Stimulated activated naive CD8-positive, alpha-beta T cell treated with anti-CD3 and anti-CD28 coated beads, Interleukin-15, amount 100 ng/mL, for 72 hours (primary cell): ENCODE measurements around the gene OPRM1.

Experiments
- ATAC-seq: fragments of 150-1000 bp; cut with Tn5 transposase; 2 replicates; pipeline ENCODE4 v1.10.0; 2021; ENCODE audit warnings: mild to moderate bottlenecking, moderate library complexity
- DNase-seq, 2 donors: peaks; one replicate each; pipeline ENCODE4 v3.0.0; 2021 to 2022
- H3K27ac Mint-ChIP-seq, 2 donors: one replicate each; pipeline ENCODE4 v1.8.0; 2022; ENCODE audit warnings: mild to moderate bottlenecking in 2 of 2, mixed read lengths in 2 of 2, moderate library complexity in 2 of 2
- H3K27me3 Mint-ChIP-seq: one replicate; pipeline ENCODE4 v1.8.0; 2022; ENCODE audit warnings: mixed read lengths
- H3K4me1 Mint-ChIP-seq: one replicate; pipeline ENCODE4 v1.8.0; 2022; ENCODE audit warnings: mild to moderate bottlenecking, mixed read lengths
- H3K4me3 Mint-ChIP-seq, 2 donors: one replicate each; pipeline ENCODE4 v1.8.0; 2022; ENCODE audit warnings: mild to moderate bottlenecking in 2 of 2, mixed read lengths in 2 of 2, moderate library complexity in 1 of 2
- H3K9me3 Mint-ChIP-seq, 2 donors: one replicate each; pipeline ENCODE4 v1.8.0; 2022; ENCODE audit warnings: mixed read lengths in 2 of 2

The OPRM1 gene

GRCh38 chr6:154039231-154039842, at the start of gene OPRM1:
TSS of gene OPRM1 (plus strand) at chr6:154039240. CDS start at chr6:154039545, 305 bp downstream.
- Mint-ChIP-seq H3K27me3 (peaks cover 34% of the 10 kb centered on the region), H3K4me1 (no peaks in the 10 kb centered on the region), H3K27ac (no peak within 1 kb of the TSS), H3K9me3 (peaks cover 0 to 15% of the 10 kb centered on the region in 2 donors), H3K4me3 (no peak within 1 kb of the TSS)
- ATAC-seq (peak; percentile 58), DNase-seq (peak; percentile 25 to 30)

DNA sequence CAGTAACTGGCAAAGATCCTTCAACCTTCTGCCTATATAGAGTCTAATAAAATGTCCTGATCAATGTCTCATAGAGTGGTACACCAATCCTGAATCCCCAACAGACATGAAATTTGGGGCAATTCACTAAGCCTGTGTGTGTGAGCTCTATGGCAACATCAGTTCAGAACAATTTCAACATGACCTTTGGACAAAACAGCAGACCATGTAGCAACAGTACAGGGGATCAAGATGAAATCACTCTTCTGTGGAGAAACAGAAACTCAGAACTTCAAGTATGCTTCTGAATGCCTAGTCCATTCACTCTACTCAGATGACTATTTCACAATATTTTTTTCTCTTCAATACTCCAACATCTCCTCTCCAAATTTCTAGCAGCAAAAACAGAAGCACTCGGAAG, 49.1 kb upstream of the OPRM1 start:
- no peak overlapping the region for H3K4me3 Mint-ChIP-seq
- no peak for DNase-seq
- ATAC-seq = no peak
- peaks cover 7% of the 10 kb centered on the region for H3K27me3 Mint-ChIP-seq
- H3K27ac Mint-ChIP-seq = no peak overlapping the region
- H3K9me3 Mint-ChIP-seq = no peaks in the 10 kb centered on the region
- H3K4me1 Mint-ChIP-seq = no peaks in the 10 kb centered on the region

- Mint-ChIP-seq H3K27ac (no peak overlapping the region), H3K9me3 (no peaks in the 10 kb centered on the region), H3K4me3 (no peak overlapping the region), H3K27me3 (no peaks in the 10 kb centered on the region), H3K4me1 (no peaks in the 10 kb centered on the region)
- no peak for DNase-seq
- ATAC-seq = no peak
Measured at GRCh38 chr6:153994004-153994403, 45.0 kb upstream of the OPRM1 start.

DNA sequence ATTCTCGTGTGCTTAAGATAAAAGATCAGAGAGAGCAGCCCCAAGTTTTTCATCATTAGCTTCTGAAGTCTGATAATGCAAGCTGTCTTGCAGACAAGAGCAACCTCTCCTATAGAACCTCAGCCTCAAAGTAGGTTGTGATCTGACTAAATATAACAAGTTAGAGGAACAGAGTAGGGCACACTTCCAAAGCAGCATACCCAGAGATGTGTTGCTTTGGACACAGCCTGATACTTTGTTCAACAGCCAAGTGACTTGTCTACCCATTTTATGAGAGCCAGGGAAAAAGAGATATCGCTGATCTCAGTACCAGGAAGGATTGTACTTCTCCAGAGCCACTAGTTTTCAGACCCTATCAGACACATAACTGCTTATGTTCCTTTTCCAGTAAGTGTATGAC, 44.2 kb upstream of the OPRM1 start:
- ATAC-seq = no peak
- H3K27ac Mint-ChIP-seq = no peak overlapping the region
- H3K4me3 Mint-ChIP-seq = no peak overlapping the region
- DNase-seq = no peak
- H3K27me3 Mint-ChIP-seq = no peaks in the 10 kb centered on the region
- no peaks in the 10 kb centered on the region for H3K9me3 Mint-ChIP-seq
- H3K4me1 Mint-ChIP-seq = no peaks in the 10 kb centered on the region

DNA sequence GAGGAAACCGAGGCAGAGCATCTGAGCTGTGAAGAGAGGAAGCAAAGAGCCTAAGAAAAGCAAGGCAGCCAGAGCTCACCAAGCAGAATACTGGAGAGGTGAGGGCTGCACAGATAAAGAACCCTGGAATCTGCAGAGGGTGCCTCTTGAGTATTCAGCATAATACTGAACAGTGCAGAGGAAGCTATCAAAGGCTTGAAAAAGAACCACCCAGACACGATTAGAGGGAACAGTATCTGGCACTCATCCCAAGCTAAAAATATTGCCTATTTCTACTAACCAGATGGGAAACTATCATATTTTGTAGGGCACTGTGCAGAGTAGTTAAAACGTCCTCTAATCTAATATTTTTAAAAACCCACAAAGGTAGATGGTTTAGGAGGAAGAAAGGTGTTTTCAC, 41.8 kb upstream of the OPRM1 start:
- H3K4me3 Mint-ChIP-seq = no peak overlapping the region

GRCh38 chr6:154001494-154002285, 37.4 kb upstream of the OPRM1 start:
- no peaks in the 10 kb centered on the region for H3K27me3 Mint-ChIP-seq
- H3K4me3 Mint-ChIP-seq = no peak overlapping the region
- DNase-seq (no peak), ATAC-seq (no peak)
- no peaks in the 10 kb centered on the region for H3K4me1 Mint-ChIP-seq
- no peaks in the 10 kb centered on the region for H3K9me3 Mint-ChIP-seq
- H3K27ac Mint-ChIP-seq = no peak overlapping the region

More for the DNA sequence above, 41.8 kb upstream of the OPRM1 start:
- ATAC-seq = no peak
- Mint-ChIP-seq H3K9me3 (no peaks in the 10 kb centered on the region), H3K27ac (no peak overlapping the region), H3K27me3 (no peaks in the 10 kb centered on the region), H3K4me1 (no peaks in the 10 kb centered on the region)
- no peak for DNase-seq

- ATAC-seq (no peak), DNase-seq (no peak)
- Mint-ChIP-seq H3K4me1 (no peaks in the 10 kb centered on the region), H3K27me3 (no peaks in the 10 kb centered on the region), H3K4me3 (no peak overlapping the region), H3K27ac (no peak overlapping the region), H3K9me3 (no peaks in the 10 kb centered on the region)
Measured at GRCh38 chr6:154002894-154003293, 36.1 kb upstream of the OPRM1 start.

DNA sequence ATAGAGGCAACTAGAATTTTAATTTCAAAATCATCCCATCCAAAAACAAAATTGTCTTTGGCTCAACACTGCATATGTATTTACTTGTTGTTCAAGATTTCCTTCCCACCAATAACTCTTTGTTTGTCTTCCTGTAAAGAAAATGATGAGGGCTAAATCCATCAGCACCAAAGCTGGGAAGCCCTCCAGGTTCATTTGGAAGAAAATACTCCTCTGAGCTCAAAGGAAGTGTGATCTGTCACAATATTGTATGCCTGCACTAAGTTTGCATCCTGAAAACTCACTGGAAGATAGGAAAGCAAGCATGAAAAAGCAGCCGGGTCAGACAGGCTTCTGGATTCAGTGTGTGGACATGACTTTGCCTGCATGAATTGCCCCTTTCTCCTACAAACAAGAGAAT, 28.7 kb upstream of the OPRM1 start:
- Mint-ChIP-seq H3K27ac (no peak overlapping the region), H3K4me3 (no peak overlapping the region)
- no peak for ATAC-seq

GRCh38 chr6:154012852-154013251, 26.2 kb upstream of the OPRM1 start:
- Mint-ChIP-seq H3K27ac (no peak overlapping the region), H3K9me3 (no peaks in the 10 kb centered on the region), H3K4me1 (no peaks in the 10 kb centered on the region)

More for the DNA sequence above, 28.7 kb upstream of the OPRM1 start:
- H3K4me1 Mint-ChIP-seq = no peaks in the 10 kb centered on the region
- H3K9me3 Mint-ChIP-seq = no peaks in the 10 kb centered on the region
- no peak for DNase-seq
- no peaks in the 10 kb centered on the region for H3K27me3 Mint-ChIP-seq

GRCh38 chr6:154017786-154018185, 21.3 kb upstream of the OPRM1 start:
- H3K27me3 Mint-ChIP-seq = no peaks in the 10 kb centered on the region
- no peak for DNase-seq
- H3K27ac Mint-ChIP-seq = no peak overlapping the region
- no peak overlapping the region for H3K4me3 Mint-ChIP-seq
- no peaks in the 10 kb centered on the region for H3K4me1 Mint-ChIP-seq
- ATAC-seq = no peak
- no peaks in the 10 kb centered on the region for H3K9me3 Mint-ChIP-seq

More at GRCh38 chr6:154012852-154013251, 26.2 kb upstream of the OPRM1 start:
- Mint-ChIP-seq H3K4me3 (no peak overlapping the region), H3K27me3 (no peaks in the 10 kb centered on the region)
- no peak for ATAC-seq
- DNase-seq = no peak

- Mint-ChIP-seq H3K27ac (no peak overlapping the region), H3K27me3 (peaks cover 9% of the 10 kb centered on the region), H3K4me3 (no peak overlapping the region), H3K9me3 (peaks cover 0 to 5% of the 10 kb centered on the region in 2 donors), H3K4me1 (no peaks in the 10 kb centered on the region)
- no peak for ATAC-seq
- no peak for DNase-seq
Measured at GRCh38 chr6:154030646-154031045, 8.4 kb upstream of the OPRM1 start.

- no peaks in the 10 kb centered on the region for H3K4me1 Mint-ChIP-seq
- H3K9me3 Mint-ChIP-seq = peaks cover 0 to 15% of the 10 kb centered on the region in 2 donors
- peaks cover 41% of the 10 kb centered on the region for H3K27me3 Mint-ChIP-seq
- no peak overlapping the region for H3K4me3 Mint-ChIP-seq
- no peak for ATAC-seq
- H3K27ac Mint-ChIP-seq = no peak overlapping the region
- no peak for DNase-seq
Measured at GRCh38 chr6:154041001-154041400, 2.0 kb downstream of the OPRM1 start.

GRCh38 chr6:154053141-154053540, 14.1 kb downstream of the OPRM1 start:
- no peak overlapping the region for H3K4me3 Mint-ChIP-seq
- ATAC-seq (no peak), DNase-seq (no peak)
- no peaks in the 10 kb centered on the region for H3K4me1 Mint-ChIP-seq
- H3K27ac Mint-ChIP-seq = no peak overlapping the region
- no peaks in the 10 kb centered on the region for H3K27me3 Mint-ChIP-seq
- no peaks in the 10 kb centered on the region for H3K9me3 Mint-ChIP-seq

DNA sequence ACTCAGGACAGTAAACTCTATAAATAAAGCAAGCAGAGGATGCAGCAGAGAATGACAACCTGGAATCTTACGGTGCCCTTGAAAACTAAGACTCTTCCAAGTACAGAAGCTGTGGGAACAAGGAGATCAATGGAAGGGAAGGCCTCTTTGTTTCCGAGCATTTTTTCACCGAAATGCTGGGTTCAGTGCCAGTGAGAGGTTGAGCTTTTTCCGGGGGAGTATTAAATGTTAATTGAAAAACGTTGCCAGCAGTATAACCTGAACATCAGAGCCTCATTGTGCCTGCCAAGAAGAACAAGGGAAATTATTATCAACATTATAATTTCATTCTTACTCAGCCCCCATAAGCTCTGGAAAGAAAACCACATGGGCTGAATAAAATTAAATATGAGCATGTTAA, 17.5 kb downstream of the OPRM1 start:
- H3K4me3 Mint-ChIP-seq = no peak overlapping the region
- ATAC-seq = no peak
- no peaks in the 10 kb centered on the region for H3K9me3 Mint-ChIP-seq
- no peaks in the 10 kb centered on the region for H3K4me1 Mint-ChIP-seq
- no peak overlapping the region for H3K27ac Mint-ChIP-seq
- no peaks in the 10 kb centered on the region for H3K27me3 Mint-ChIP-seq
- DNase-seq = no peak

DNA sequence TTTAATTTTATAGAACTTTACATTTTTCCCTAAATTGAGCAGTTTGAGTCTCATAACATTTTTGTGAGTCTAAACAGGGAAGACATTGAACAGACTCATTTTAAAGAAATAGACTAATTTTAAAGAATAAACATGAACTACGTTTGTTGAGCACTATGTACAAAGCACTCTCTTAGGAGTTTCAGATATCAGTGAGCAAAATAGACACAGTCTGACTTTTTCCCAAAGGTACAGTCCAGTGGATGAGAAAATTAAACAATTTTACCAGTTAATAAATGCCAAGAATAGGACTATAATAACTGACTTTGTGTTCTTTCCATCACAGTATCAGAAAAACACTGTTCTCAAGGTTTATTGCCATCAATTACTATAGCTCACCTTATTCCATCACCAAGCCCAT, 18.1 kb downstream of the OPRM1 start:
- no peaks in the 10 kb centered on the region for H3K9me3 Mint-ChIP-seq
- no peak for ATAC-seq
- H3K4me3 Mint-ChIP-seq = no peak overlapping the region
- no peak overlapping the region for H3K27ac Mint-ChIP-seq
- H3K4me1 Mint-ChIP-seq = no peaks in the 10 kb centered on the region
- no peaks in the 10 kb centered on the region for H3K27me3 Mint-ChIP-seq
- no peak for DNase-seq

DNA sequence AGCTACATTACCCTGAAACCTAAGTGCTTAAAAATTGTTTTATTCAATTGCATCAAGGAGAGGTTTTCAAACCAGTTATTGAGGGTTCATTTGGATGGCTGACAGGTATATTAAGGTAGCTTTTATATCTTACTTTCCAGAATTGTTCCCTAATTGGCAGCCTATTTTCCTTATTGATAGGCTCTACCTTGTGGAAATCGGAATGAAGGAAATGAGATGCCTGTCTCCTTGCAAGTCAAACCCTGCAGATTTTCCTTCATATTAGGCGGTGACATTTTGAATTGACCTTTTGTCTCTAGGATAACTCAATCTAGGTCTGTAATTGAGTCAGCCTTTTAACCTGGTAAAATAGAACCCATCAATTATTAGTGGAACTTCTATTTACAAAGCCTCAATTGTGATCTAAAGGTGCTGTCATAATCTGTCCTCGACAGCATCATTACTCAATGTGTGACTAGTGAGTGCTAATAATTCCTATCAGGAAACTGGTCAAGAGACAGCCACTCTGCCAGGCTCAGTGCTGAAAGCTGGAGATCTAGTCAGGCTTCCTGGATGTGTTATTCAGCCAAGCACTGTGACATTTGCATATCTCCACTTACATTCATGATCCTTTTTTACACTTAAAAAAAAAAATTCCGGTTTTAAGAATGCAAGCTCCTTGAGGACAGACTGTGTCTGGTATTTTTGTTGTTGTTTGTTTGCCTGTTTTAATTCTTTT, 20.1 kb downstream of the OPRM1 start:
- DNase-seq (no peak), ATAC-seq (no peak)
- Mint-ChIP-seq H3K4me3 (no peak overlapping the region), H3K4me1 (no peaks in the 10 kb centered on the region), H3K27me3 (no peaks in the 10 kb centered on the region), H3K9me3 (no peaks in the 10 kb centered on the region), H3K27ac (no peak overlapping the region)
